GM18505 (cell line): Measurements from ENCODE around the gene HEBP1.

Source experiments
- ATAC-seq: cut with Tn5 transposase; IDR thresholded peaks from one replicate; pipeline ENCODE4 v1.9.1; 2021; ENCODE audit not compliant: unreplicated experiment
- POLR2A ChIP-seq: IDR thresholded peaks from 4 replicates; pipeline ENCODE4 v1.6.1; 2011; ENCODE audit warnings: borderline replicate concordance; ENCODE audit not compliant: insufficient read depth, insufficient read length; ENCODE audit errors: extremely low read depth

The HEBP1 gene

DNA sequence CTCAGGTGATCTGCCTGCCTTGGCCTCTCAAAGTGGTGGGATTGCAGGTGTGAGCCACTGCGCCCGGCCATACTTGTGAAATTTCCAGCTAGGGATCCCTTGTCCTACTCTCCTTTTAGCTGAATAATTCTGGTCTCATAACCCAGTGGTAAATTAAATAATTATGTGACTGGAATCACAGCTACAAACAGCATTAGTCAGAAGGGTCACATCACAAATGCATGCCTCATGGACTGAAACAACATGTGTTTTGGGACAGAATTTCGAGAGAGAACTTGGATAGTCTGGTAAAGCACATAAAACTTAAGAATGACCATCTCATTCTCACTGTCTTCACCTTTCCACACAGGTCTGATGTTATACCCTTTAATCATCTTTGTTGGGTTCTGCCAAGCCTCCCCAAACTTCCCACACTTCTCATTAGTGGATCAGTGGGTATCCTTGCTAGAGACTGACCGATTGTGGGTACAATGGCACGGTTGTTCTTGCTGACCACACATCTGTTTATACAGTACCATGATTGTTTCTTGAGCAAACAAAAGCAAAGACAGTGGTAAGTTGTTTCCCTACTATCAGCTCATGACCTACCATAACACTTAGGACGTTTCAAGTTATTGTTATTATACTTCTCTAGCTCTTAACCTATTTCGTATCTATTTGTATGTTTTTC, 53.2 kb downstream of the HEBP1 start:
- no peak for ATAC-seq

GRCh38 chr12:12945591-12945990, 54.5 kb downstream of the HEBP1 start:
- no peak for TF ChIP-seq POLR2A
- ATAC-seq = no peak

More for the DNA sequence above, 53.2 kb downstream of the HEBP1 start:
- no peak for TF ChIP-seq POLR2A

- ATAC-seq = no peak
- no peak for TF ChIP-seq POLR2A
Observed at GRCh38 chr12:12943586-12944260, 56.3 kb downstream of the HEBP1 start.

- no peak for ATAC-seq
- no peak for TF ChIP-seq POLR2A
Observed at GRCh38 chr12:12941450-12942350, 58.4 kb downstream of the HEBP1 start.

DNA sequence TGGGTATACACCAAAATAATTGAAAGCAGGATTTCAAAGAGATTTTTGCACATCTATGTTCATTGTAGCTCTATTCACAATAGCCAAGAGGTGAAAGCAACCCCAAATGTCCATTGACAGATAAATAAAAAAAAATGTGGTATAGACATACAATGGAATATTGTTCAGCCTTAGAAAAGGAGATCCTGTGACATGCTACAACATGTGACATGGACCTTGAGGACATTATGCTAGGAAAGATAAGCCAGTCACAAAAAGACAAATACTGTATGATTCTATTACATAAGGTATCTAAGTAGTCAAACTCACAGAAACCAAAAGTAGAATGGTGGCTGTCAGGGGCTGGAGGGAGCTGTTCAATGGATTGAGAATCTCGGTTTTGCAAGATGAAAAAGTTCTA, 60.2 kb downstream of the HEBP1 start:
- no peak for TF ChIP-seq POLR2A
- ATAC-seq = no peak

- ATAC-seq = no peak
- no peak for TF ChIP-seq POLR2A
Observed at GRCh38 chr12:12938541-12938940, 61.5 kb downstream of the HEBP1 start.

DNA sequence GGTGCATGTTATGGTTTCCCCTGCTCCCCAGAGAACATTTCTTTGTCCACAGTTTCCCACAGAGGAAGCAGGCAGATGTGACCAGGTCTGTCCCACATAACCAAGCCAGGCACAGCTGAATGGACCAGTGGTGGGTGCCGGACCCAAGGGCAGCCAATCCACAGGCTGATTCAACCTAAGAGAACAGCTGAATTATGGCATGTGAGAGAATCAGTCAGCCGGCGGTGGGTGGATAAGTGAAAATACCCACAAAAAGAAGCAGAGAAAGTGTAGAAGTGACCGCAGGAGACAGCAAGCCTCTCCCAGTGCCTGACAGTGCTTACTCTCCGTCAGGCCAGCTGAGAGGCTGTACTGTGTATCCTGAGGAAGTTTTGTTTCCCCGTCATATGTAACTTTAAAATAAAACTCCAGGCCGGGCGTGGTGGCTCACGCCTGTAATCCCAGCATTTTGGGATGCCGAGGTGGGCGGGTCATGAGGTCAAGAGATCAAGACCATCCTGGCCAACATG, 63.0 kb downstream of the HEBP1 start:
- ATAC-seq = no peak
- no peak for TF ChIP-seq POLR2A

DNA sequence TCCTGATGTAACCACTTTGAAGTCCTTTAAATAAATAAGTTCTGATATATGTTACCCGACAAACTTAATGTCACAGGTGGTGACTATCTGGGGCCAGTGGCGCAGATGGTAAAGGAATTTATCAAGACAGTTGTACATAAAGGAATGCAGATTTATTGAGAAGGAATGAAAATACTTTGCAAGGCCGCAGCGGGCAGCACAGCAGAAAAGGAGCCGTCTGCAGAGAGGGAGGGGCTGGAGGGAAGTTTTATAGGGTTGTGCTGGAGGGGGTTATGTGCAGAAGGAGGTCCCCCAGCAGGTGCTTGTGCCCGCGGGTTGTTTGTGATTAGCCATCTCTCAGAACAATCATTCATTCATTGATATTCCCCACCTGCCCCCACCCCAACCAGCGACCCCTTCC, 65.5 kb downstream of the HEBP1 start:
- no peak for ATAC-seq
- TF ChIP-seq POLR2A = no peak

- no peak for ATAC-seq
Observed at GRCh38 chr12:12933742-12934141, 66.3 kb downstream of the HEBP1 start.

DNA sequence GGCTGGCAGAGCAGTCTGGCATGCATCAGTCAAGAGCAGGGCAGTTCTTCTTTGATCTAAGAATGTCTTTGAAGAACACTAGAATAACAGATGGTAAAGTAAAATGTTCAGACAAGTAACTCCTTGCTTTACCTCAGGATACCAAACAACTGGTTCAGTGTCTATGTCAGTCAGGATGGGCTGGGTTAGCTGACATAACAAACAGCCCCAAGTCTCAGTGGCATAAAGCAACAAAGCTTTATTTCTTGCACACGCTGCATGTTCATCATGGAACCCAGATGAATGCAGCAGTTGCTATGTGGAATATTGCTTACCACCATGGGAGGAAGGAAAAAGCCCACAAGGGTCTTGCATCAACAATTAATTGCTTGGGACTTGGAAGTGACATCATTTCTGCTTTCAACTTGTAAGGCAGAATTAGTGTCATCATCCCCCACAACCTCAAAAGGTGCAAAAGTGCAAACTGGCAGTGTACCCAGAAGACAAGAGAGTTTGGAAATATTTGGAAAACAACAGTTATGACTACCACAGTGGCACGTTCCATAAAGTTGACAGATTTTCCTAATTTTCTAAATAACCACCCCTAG, 69.3 kb downstream of the HEBP1 start:
- no peak for TF ChIP-seq POLR2A
- no peak for ATAC-seq

More at GRCh38 chr12:12933742-12934141, 66.3 kb downstream of the HEBP1 start:
- TF ChIP-seq POLR2A = no peak

DNA sequence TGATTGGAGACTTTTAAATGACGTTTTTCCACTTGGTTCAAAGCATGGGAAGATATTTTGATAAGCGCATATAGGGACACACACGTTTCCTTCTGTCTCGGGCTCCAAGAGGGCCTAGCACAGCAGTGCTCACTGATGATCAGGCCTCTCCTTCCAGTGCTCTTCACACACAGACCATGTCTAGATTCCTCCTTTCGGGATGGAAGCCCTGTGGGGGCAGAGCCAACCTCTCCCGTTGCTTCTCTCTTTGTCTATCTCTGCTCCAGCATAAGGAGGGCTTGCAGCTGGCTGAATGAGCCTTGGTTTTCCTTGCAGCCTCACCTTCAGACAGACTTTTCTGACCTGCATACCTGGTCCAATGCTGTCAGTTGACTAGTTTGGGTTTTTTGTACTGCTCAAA, 70.4 kb downstream of the HEBP1 start:
- ATAC-seq = no peak
- no peak for TF ChIP-seq POLR2A

DNA sequence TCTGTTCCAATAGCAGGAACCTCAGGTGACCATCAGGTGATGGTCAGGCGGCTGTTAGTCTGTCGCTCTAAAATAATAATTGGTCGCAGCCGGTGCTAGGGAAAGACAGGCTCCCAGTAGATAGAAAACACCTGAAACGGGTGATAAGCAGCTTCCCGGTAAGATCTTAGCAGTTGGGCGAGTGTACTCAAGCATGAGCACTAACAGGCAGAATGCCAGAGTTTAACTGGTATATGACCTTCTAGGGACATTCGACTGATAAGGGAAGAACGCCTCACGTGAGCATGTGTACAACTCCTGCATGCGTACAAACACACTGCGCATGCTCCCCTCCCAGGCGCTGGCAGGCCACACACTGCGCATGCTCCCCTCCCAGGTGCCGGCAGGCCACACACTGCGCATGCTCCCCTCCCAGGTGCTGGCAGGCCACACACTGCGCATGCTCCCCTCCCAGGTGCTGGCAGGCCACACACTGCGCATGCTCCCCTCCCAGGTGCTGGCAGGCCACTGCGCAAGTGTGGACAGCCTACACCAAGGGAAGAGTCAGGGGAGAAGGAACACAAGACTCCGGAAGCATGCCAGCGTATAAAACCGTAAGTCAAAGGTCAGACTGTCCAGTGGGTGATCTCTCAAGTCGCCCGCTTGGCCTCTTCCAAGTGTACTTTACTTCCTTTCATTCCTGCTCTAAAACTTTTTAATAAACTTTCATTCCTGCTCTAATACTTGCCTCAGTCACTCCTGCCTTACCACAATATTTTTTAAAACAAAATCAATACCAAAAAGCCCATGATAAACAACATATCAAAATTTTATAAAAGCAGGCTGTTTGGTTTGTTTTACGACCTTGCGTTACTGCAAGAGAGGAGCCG, 72.6 kb downstream of the HEBP1 start:
- no peak for ATAC-seq
- TF ChIP-seq POLR2A = no peak

DNA sequence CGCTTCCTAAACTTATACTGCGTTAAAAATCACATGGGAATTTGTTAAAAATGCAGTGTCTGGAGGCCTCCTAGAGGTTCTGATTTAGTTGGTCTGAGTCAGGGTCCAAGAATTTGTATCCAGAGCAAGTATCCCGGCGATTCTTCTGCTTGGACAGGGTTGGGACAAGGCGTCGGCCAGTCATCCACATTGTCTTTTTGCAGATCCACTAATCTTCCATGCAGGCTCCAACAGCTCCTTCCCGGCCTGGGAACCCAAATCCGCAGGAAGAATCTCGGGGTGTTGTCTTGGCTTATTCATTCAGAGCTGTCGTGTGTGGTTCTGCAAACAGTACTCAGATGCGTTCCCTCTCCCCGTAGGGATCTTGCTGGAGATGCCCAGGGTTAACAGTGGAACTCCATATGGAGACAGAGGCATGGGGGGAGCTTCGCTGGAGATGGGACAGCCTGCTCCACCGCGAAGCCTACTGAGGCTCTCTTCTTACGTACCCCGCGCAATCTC, 73.4 kb downstream of the HEBP1 start:
- no peak for ATAC-seq

DNA sequence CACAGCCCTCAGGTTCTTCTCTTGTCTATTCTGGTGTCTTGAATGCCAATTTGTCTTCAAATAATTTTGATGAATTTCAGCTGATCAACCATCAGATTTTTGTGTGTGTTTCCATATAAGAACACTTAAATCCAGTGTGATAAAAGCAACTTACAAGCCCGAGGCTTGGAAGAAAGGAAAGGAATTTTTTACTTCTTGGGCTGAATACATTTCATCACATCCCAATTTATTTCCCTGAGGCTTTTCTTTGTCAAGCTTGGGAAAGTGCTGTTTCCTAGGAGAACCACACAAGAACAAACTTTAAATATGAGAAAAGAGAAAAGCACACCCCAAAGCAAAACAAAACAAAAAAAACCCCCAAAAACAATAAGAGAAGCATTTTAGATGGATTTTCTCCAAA, 74.7 kb downstream of the HEBP1 start:
- no peak for ATAC-seq
- TF ChIP-seq POLR2A = no peak

More for the DNA sequence above, 73.4 kb downstream of the HEBP1 start:
- TF ChIP-seq POLR2A = no peak
